Breast epithelium (tissue), 3 donors: ENCODE results near the gene ABCC6.
"Not testable (repeated sequence)": the region's sequence is repeated elsewhere in the genome, so short reads cannot be mapped to it uniquely, and the experiment has no call there.

Source experiments
- POLR2A ChIP-seq: fragments of 450-650 bp; IDR thresholded peaks from one replicate; pipeline ENCODE4 v1.6.1; 2016; ENCODE audit warnings: antibody characterized with exemption, mild to moderate bottlenecking, moderate library complexity
- POLR2AphosphoS5 ChIP-seq, 3 donors: sonication (generic); formaldehyde crosslinking; IDR thresholded peaks; one replicate each; pipeline ENCODE4 v1.6.1; 2017; ENCODE audit warnings: antibody characterized with exemption in 3 of 3
- TF ChIP-seq, protein P1 (sequence below), 3 donors: fragments of 450-650 bp; IDR thresholded peaks; one replicate each; pipeline ENCODE4 v1.5.1; 2016 to 2017; ENCODE audit warnings: antibody characterized with exemption in 3 of 3, mild to moderate bottlenecking in 3 of 3, moderate library complexity in 3 of 3

DNA sequence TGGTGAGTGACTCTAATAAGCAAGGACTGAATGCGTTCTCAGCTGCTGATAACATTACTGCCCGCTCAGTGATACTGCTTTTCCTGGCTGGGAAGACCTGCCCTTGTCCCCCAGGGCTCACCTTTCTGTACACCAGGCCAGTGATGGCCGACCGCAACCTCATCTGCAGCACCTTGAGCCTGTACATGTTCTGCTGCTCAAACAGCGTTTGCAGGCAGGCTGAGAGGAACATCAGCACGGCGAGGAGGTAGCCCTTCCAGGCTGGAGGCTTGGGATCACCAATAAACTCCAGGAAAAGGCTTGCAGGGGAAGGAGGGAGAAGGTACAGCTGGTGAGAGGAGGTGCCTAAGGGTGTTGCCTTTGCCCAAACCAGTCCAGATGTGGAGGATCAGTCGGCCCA lies 21.4 kb downstream of the ABCC6 start:
- TF ChIP-seq, protein P1, sequence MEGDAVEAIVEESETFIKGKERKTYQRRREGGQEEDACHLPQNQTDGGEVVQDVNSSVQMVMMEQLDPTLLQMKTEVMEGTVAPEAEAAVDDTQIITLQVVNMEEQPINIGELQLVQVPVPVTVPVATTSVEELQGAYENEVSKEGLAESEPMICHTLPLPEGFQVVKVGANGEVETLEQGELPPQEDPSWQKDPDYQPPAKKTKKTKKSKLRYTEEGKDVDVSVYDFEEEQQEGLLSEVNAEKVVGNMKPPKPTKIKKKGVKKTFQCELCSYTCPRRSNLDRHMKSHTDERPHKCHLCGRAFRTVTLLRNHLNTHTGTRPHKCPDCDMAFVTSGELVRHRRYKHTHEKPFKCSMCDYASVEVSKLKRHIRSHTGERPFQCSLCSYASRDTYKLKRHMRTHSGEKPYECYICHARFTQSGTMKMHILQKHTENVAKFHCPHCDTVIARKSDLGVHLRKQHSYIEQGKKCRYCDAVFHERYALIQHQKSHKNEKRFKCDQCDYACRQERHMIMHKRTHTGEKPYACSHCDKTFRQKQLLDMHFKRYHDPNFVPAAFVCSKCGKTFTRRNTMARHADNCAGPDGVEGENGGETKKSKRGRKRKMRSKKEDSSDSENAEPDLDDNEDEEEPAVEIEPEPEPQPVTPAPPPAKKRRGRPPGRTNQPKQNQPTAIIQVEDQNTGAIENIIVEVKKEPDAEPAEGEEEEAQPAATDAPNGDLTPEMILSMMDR (IDR thresholded peaks at IDR 0.05), result not testable (repeated sequence)
- not testable (repeated sequence) for TF ChIP-seq POLR2A; POLR2AphosphoS5 (IDR thresholded peaks at IDR 0.05)
